GM10248 (cell line): ENCODE measurements around the gene PPP2R2C.

ENCODE experiments used
- CTCF ChIA-PET: fragments of 300-600 bp; sonication (Branson Sonifier 250); formaldehyde crosslinking; extraction: SDS; loops from one replicate; lab custom pipeline; 2021; ENCODE audit warnings: antibody characterized with exemption; lab: Yijun Ruan, JAX
- POLR2A ChIA-PET: fragments of 350-650 bp; sonication (Branson Sonifier 250); formaldehyde crosslinking; extraction: SDS; loops from one replicate; lab custom pipeline; 2020; ENCODE audit warnings: antibody characterized with exemption; lab: Yijun Ruan, JAX
- DNase-seq: peaks from one replicate; pipeline ENCODE4 v3.0.0; 2012; ENCODE audit errors: extremely low spot score
- TF ChIP-seq, protein P1 (sequence below): IDR thresholded peaks from 2 replicates; pipeline ENCODE4 v1.5.1; 2012; ENCODE audit warnings: mild to moderate bottlenecking, low read depth; ENCODE audit errors: extremely low read depth, missing control alignments, control extremely low read depth

The PPP2R2C gene

DNA sequence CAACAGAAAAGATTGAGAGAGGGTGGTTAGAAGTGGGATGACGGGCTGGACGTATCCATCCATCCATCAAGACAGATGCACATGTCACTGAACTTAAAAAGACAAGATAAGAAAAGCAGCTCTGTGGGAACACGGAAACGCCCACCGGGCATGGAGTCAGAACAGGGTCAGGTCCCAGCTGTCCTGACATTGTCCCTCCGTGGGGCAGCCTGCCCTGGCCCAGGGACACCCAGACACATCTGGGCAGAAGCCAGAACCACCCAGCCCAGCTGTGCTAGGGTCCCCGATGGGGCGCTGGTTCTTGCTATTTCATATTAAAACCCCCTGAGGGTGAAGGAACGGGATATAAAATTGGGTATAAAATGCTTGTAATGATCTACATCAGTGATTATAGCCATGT, 88.5 kb downstream of the PPP2R2C start:
- no peak for DNase-seq
- TF ChIP-seq, protein P1, sequence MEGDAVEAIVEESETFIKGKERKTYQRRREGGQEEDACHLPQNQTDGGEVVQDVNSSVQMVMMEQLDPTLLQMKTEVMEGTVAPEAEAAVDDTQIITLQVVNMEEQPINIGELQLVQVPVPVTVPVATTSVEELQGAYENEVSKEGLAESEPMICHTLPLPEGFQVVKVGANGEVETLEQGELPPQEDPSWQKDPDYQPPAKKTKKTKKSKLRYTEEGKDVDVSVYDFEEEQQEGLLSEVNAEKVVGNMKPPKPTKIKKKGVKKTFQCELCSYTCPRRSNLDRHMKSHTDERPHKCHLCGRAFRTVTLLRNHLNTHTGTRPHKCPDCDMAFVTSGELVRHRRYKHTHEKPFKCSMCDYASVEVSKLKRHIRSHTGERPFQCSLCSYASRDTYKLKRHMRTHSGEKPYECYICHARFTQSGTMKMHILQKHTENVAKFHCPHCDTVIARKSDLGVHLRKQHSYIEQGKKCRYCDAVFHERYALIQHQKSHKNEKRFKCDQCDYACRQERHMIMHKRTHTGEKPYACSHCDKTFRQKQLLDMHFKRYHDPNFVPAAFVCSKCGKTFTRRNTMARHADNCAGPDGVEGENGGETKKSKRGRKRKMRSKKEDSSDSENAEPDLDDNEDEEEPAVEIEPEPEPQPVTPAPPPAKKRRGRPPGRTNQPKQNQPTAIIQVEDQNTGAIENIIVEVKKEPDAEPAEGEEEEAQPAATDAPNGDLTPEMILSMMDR: no peak
- ChIA-PET POLR2A (no interaction called here), CTCF (interaction anchor here (1.0 kb wide), 1 partner anchor 50 kb away, joined by 3 read pairs; no protein-coding TSS in a partner anchor)

DNA sequence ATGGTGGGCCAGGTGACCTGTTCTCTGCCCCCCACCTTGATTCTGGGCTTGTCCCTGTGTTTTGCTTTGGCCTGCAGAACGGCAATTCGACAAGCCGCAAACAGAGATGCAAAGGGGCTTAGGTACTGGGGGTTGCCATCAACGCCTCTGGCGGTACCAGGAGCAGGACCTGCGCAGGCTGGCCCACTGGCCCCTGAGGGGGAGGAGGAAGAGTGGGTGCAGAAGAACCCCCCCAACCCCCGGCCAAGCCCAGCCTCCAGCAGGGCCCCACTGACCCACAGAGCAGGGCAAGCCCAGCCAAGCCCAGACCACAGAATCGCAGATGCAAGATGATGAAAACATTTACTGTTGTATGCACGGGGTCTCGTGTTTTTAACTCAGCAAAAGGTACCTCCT, 89.4 kb downstream of the PPP2R2C start:
- DNase-seq: no peak
- CTCF ChIA-PET: no interaction called here
- TF ChIP-seq, protein P1: no peak
- POLR2A ChIA-PET: no interaction called here

DNA sequence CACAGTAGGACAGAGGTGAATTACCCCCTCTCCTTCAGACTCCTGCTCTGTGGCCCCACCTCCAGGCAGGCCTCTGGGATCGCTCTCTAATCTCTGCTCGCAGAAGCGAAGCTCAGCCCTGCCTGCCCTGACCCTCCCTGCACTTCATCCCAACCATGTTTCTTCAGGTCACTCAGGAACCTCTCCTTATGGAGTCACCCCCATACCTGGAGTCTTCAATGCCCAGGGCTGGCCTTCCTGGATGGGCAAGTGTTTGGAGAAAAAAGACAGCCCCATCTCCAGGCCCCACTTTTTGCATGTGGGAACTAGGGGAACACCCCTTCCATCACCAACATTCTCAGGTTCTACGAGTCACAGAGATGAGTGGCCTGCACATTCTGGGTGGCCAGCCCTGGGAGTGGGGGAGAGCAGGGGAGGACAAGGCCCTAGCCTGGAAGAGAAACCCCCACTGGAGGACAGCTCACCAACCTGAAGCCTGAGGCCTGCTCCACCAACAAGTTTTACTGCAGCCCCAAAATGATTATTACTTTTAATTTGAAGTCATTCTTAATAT, 90.8 kb downstream of the PPP2R2C start:
- CTCF ChIA-PET: no interaction called here
- POLR2A ChIA-PET: no interaction called here
- no peak for DNase-seq
- TF ChIP-seq, protein P1: no peak

DNA sequence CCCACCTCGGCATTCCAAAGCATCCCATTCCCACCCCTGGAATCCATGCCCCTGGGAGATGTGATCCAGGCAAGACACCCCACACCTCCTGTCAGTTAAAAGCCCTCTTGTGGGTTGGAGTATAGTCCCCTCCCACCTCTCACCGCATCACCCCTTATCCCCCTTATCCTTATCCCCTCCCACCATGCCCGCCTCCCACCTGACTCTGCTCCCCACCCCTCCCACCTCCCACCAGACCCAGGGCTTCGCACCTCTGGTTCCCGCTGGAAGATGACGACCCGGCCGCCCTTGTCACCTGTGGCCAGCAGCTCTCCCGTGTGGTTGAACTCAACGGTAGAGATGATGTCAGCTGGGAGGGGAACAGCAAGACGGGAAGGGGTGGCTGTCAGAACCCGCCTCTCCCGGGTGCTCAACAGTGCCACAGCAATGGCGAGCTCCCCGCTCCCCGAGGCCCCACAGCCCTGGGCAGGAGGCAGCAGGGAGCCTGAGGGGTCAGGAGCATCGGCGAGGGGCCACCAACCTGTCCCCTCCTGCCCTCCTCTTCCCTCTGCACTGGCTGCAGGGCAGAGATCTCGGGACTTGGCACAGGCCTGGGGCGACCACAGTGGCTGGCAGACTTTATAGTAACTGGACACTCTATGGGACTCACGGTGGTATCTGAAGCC, 91.5 kb downstream of the PPP2R2C start:
- ChIA-PET POLR2A (no interaction called here), CTCF (no interaction called here)
- no peak for DNase-seq
- TF ChIP-seq, protein P1: no peak

DNA sequence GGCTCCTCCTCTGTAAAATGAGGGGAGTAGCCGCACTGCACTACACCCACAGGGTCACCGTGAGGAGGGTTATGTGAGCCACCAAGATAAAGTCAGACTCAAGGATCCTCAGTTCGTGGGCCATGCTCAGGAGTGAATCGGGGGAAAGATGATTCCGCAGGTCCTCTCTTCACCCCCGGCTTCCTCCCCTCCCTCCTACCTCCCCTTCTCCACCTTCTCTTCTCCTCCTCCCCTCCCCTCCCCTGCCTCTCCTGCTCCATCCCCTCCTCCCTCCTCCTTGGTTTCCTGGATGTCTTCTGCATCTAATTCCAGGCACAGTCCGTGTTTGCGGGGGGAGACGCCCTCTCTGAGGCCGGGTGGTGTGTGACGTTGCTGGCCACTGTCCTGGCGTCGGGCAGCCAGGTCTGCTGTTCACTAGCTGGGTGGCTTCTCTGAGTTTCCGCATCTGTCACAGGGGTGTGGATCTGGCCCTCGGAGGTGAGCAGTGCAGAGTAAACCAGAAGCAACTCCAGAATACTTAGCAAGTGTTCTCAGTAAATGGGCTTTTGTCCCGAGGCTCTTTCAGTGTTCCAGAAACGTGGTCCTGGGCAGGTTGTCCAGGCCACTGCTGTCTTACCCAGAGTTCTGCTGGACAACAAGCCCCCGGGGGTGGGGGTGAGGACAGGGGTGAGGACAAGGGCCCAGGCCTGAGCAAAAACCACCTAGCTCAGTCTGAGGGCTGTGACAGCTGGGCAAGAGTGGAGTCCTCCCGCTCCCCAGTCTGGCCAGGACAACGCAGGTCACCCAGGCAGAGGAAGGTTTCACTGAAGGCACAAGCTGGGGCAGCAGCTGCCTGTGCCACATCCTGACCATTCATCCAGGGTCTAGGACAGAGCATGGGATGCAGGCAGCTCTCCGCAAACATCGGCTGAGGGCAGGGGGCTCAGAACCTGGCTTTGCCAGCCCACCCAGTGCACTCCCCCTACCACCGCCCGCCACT, 92.4 kb downstream of the PPP2R2C start:
- no peak for DNase-seq
- TF ChIP-seq, protein P1: no peak
- ChIA-PET POLR2A (no interaction called here), CTCF (interaction anchor here (1.0 kb wide), 1 partner anchor 48 kb away, joined by 3 read pairs; no protein-coding TSS in a partner anchor)
